SKM-1 (cell line): ENCODE results near the gene AHDC1.
"Not testable (repeated sequence)": the region's sequence is repeated elsewhere in the genome, so short reads cannot be mapped to it uniquely, and the experiment has no call there.

Experiments used
- DNase-seq: peaks from one replicate; lab custom pipeline; 2025; ENCODE audit not compliant: unreplicated experiment; lab: John Stamatoyannopoulos, UW

The AHDC1 gene

GRCh38 chr1:27634177-27634984 lies 30.4 kb upstream of the AHDC1 start:
- DNase-seq: no peak

DNA sequence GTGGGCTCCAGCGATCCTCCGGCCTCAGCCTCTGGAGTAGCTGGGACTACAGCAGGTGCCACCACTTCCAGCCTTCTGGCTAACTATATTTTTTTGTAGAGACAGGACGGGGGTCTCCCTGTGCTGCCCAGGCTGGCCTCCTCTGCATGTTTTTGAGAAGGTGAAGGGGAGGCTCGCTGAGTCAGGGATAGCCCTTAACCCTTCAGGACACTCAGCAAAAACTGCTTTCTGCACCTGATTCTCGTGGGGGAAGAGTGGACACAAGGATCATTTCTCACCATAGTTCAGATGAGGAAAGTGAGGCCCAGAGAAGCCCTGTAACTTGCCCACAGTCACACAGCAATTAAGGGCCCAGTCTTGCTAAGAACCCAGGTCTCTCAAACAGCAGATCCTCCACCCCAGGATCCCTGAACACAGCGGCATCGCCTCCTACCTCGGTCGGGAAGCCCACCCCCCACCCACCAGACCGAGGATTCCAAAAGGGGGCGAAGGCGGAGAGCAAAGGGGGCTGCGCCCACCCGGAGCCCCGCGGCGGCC lies 29.8 kb upstream of the AHDC1 start:
- no peak for DNase-seq

GRCh38 chr1:27633298-27633610 lies 29.3 kb upstream of the AHDC1 start:
- no peak for DNase-seq

DNA sequence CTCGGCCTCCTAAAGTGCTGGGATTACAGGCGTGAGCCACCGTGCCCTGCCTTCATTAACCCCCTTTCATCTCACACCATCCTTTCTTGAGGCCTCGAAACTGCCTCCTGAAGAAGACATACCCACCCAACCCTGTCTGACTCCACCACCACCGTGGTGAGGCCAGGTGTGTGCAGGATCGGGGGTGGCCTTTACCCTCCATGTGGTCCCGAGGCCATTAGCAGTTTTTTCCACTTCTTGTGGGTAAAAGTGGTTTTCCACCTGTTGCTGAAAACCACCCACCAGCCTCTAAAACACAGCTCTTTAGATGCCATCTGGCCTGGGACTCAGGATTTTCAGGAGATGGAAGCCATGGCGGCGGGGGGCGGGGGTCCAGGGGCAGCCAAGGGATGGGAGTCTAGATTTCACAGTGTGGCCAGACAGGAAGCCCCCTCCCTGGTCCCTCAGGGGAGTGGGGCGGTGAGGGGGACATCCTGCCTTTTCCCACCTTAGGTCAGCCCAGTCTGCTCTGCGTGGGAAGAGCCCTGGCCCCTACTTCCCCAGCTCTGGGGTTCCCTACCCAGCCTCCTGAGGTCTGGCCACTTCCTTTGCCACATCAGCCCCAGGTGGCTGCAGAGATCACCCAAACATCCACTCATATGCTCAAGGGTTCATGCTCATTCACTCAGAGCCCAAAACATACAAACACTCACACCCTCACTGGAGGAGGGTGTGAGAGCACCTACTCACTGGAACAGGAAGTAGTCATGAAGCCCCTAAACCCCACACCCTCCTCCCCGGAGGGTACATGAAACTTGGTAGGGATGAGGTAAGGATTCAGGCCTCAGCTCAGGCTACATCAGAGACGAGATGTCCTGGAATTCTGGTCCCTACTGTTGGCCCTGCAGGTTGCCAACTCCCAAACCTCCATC lies 28.7 kb upstream of the AHDC1 start:
- no peak for DNase-seq

GRCh38 chr1:27630859-27631491 lies 27.0 kb upstream of the AHDC1 start:
- no peak for DNase-seq

DNA sequence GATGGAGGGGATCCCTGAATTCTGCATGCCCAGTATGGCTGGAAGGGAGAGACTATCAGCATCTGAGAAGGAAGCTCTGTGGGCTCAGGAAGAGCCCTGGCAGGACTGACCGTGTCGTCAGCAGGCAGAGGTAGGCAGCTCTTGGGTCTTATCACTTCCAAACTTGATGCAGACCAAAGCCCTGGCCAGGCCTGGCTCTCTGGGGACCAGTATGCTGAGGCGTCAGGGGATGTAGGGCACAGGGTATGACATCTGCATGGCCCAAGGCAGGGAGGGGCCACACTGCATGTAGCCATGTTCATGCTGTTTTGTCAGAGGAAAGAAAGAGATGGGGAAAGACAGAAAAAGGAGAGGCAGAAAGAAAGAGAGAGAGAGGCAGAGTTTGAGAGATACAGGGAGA lies 24.8 kb upstream of the AHDC1 start:
- no peak for DNase-seq

GRCh38 chr1:27627733-27628132 lies 23.8 kb upstream of the AHDC1 start:
- DNase-seq: not testable (repeated sequence)

DNA sequence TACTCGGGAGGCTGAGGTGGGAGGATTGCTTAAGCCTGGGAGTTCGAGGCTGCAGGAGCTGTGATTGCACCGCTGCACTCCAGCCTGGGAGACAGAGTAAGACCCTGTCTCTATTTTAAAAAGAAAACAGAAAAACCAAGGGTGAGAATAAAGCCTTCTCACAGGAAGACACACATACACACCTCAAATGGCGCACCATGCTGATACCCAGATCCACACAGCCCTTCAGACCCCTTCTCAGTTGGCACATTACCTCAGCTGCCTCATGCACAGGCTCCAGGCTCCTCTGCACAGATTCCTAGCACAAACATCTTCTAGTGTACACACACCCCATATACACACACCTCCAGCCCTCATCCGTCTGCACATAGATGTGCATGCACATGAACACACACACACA lies 23.1 kb upstream of the AHDC1 start:
- no peak for DNase-seq

GRCh38 chr1:27626031-27626935 lies 22.3 kb upstream of the AHDC1 start:
- DNase-seq: peak; percentile 99

GRCh38 chr1:27624467-27625178 lies 20.7 kb upstream of the AHDC1 start:
- no peak for DNase-seq

GRCh38 chr1:27623327-27624212 lies 19.6 kb upstream of the AHDC1 start:
- DNase-seq: no peak

DNA sequence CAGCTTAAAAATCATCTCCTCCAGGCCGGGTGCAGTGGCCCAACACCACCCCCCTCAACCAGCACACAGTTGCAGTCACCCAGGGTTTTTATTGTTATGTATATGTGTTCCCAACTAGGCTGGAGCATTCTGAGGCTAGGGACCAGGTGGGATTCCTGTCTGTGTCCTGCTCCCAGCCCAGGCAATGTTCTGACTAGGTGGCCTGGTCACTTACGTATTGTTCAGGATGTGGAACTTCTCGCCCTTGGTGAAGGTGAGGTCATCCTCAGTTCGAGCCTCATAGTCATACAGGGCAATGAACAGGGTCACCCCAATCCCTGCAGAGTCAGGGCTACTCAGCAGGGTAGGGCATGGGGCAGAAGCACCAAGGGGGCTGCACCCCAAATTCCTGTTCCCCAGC lies 18.9 kb upstream of the AHDC1 start:
- no peak for DNase-seq

DNA sequence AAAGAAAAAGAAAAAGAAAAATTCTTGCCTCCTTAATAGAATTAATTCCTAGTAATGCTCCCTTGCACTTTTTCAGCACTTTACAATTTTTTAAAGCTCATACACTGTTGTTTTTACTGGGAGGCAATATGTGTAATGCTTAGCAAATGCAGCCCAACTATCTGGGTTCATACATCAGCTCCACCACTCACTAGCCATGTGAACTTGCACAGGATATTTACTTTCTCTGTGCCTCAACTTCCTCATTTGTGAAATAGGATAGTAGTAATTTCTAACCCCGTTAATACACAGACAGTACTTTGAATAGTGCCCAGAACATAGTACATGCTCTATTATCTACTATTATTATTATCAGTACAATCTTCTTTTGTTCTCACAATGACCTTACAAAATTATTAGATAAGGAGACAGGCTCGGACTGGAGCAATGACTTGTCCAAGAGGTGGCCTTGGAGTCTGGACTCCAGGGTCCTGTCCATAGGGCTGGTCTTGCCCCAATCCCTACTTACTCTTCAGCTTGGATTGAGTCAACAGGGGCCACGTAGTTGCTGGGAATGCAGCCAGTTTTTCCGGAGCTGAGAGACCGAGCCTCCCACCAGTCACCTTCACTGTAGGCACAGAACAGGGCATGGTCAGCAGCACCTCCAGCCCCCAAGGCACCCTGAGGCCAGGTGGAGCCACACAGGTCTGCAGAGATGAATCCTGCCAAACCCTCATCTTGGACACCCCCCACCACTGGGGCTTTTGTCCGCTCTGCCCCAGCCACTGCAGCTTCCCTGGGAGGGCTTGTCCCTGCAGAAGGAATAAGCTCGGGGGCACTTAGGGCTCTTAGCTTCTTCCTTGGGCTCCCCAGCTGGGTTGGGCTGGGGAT lies 17.3 kb upstream of the AHDC1 start:
- DNase-seq: peak; percentile 51

GRCh38 chr1:27619782-27620438 lies 16.0 kb upstream of the AHDC1 start:
- not testable (repeated sequence) for DNase-seq

- peak; percentile 81 for DNase-seq
Measured at GRCh38 chr1:27618341-27619082, 14.6 kb upstream of the AHDC1 start.

DNA sequence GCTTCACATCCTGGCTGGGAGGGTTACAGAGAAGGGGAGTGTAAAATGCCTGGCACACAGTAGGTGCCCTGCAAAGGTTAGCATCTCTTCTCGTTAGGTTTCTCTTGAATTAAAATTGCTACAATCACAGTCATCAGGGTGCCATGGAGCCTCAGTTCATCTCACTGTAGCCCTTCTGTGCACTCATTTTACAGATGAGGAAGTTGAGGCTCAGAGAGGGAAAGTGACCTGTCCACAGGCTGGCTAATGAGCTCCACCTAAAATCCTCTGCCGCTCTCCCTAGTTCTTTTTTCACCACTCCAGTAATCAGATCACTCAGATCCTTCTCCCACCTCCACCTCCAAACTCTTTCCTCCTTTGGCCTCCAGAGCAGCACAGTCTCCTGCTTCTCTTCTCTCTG lies 13.5 kb upstream of the AHDC1 start:
- no peak for DNase-seq

GRCh38 chr1:27616441-27616840 lies 12.5 kb upstream of the AHDC1 start:
- DNase-seq: no peak
